ENCODE results near the gene PIAS2. TPM values are rescaled to one million over a fixed set of nuclear protein-coding genes. Genes with fewer than 3 reads are reported as not detected.

Gene PIAS2
- total RNA-seq, 1 donor from 2014 or later: 36.0 TPM

DNA sequence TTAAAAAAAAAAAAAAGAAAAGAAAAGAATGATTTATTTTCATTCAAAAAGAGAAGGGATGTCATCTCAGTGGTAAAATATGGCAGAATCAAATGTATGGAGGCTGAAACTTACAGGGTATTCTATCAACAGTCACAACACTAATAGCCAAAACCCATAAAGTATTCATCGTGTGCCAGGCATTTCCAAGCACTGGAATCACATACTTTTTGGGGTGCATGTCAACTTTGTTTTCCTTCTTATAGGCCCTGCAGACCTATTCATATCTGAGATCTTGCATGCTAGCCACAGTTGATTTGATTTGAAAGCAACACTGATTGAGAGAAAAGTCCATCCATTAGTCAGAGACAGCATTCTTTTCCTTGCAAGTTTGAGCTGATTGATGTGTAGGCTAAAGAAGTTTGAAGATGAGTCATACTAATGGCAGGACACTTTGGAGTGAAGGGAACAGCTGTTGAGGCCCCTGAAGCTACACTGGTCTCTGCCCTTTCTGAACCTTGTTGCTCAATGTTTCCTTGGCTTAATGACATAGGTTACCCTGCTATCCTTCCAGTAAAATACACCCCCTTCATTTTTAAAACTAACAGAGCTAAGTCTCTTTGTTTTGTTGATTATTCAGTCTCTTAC is 22.1 kb upstream of the PIAS2 start:
- Mint-ChIP-seq H3K4me1 (no peaks in the 10 kb centered on the region), H3K9me3 (no peaks in the 10 kb centered on the region), H3K36me3 (ENCODE audit: low read depth) (no peaks in the 10 kb centered on the region), H3K4me3 (no peak overlapping the region), H3K27me3 (peaks cover 6% of the 10 kb centered on the region), H3K27ac (no peak overlapping the region)
- no peak for TF ChIP-seq CTCF (IDR thresholded peaks at IDR 0.05)
- intact Hi-C loops (cut with micrococcal nuclease): no loop called here
- ChIA-PET CTCF (no interaction called here), POLR2A (no interaction called here)
- DNase-seq: no peak
- no peak for ATAC-seq (ENCODE audit: low read depth)

DNA sequence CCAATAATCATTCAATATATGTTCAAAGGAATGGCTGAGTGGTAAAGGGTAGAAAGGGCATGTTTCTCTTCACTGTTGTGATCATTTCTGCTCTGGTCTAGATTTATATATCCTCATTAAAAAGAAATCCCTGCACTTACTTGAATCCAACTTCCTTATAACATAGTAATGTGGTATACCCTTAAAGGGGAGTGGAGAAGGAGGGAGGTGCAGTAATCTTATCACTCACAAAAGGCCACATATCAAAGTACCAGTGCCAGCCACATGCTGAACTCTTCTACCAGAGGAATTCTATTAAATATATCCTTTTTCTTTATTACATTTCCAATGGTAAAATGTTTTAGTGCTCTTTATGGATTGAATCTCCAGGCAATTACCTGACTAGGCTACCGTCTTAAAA is 3.3 kb upstream of the PIAS2 start:
- Mint-ChIP-seq H3K4me3 (no peak overlapping the region), H3K36me3 (ENCODE audit: low read depth) (no peaks in the 10 kb centered on the region), H3K27me3 (no peaks in the 10 kb centered on the region), H3K27ac (no peak overlapping the region), H3K4me1 (peaks cover 20% of the 10 kb centered on the region), H3K9me3 (peaks cover 3% of the 10 kb centered on the region)
- TF ChIP-seq CTCF (IDR thresholded peaks at IDR 0.05): no peak
- intact Hi-C loops (cut with micrococcal nuclease): no loop called here
- no peak for ATAC-seq (ENCODE audit: low read depth)
- CTCF ChIA-PET: no interaction called here
- no peak for DNase-seq
- POLR2A ChIA-PET: no interaction called here

GRCh38 chr18:46920067-46920466 is 2.8 kb upstream of the PIAS2 start:
- H3K27ac Mint-ChIP-seq: no peak overlapping the region

DNA sequence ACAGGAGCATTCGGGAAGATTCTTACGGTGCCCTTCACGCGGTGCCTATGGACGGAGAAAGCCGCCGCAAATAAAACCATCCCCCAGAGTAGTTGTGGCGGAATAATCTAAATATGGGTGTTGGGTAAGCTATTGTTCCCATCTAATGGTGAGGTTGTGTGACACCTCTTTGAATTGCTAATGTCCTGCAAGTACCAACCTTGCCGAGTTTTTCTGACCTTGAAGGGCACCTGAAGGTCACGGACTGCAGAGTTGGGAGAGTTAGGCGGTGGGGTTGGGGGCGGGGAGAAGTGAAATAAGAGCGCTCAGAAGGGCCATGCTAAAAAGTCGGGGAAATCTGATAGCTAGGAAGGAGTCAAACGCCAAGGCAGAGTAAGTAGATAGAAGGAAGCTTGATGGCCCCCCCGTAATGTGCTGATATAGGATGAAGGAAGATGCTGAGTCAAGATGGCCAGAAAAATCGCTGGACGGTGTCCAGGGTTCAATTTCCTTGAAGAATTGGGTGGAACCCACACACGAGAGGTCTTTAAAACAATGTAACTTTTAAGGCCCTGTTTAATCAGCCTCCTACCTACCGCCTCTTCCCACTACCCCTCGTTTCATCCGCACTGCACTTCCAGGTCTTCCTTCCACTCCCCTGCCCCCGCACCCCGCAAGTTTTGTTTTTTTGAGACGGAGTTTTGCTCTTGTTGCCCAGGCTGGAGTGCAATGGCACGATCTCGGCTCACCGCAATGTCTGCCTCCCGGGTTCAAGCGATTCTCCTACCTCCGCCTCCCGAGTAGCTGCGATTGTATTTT is 695 bp upstream of the PIAS2 start:
- Mint-ChIP-seq H3K4me1 (peaks cover 30% of the 10 kb centered on the region), H3K4me3 (peak overlapping the region; percentile 84), H3K9me3 (no peaks in the 10 kb centered on the region), H3K27me3 (no peaks in the 10 kb centered on the region), H3K27ac (peak overlapping the region; percentile 78), H3K36me3 (ENCODE audit: low read depth) (no peaks in the 10 kb centered on the region)
- POLR2A ChIA-PET: interaction anchor here (0.5 to 1.4 kb wide), 8 partner anchors 9 to 745 kb away, joined by 3 to 5 read pairs (median 4); partner anchors contain the start of gene HDHD2
- peak; percentile 1 for ATAC-seq (ENCODE audit: low read depth)
- no peak for DNase-seq
- CTCF ChIA-PET: no interaction called here
- intact Hi-C loops (cut with micrococcal nuclease): loop anchor here (1.0 to 10.0 kb wide), 8 partner anchors 28 to 1013 kb away; partner anchors contain the start of genes EPG5 and HAUS1
- TF ChIP-seq CTCF (IDR thresholded peaks at IDR 0.05): no peak

More at GRCh38 chr18:46920067-46920466, 2.8 kb upstream of the PIAS2 start:
- Mint-ChIP-seq H3K4me3 (no peak overlapping the region), H3K4me1 (peaks cover 25% of the 10 kb centered on the region), H3K9me3 (peaks cover 3% of the 10 kb centered on the region), H3K27me3 (no peaks in the 10 kb centered on the region), H3K36me3 (ENCODE audit: low read depth) (no peaks in the 10 kb centered on the region)
- POLR2A ChIA-PET: no interaction called here
- no peak for DNase-seq
- ATAC-seq (ENCODE audit: low read depth): no peak
- intact Hi-C loops (cut with micrococcal nuclease): no loop called here
- TF ChIP-seq CTCF (IDR thresholded peaks at IDR 0.05): no peak
- CTCF ChIA-PET: no interaction called here

DNA sequence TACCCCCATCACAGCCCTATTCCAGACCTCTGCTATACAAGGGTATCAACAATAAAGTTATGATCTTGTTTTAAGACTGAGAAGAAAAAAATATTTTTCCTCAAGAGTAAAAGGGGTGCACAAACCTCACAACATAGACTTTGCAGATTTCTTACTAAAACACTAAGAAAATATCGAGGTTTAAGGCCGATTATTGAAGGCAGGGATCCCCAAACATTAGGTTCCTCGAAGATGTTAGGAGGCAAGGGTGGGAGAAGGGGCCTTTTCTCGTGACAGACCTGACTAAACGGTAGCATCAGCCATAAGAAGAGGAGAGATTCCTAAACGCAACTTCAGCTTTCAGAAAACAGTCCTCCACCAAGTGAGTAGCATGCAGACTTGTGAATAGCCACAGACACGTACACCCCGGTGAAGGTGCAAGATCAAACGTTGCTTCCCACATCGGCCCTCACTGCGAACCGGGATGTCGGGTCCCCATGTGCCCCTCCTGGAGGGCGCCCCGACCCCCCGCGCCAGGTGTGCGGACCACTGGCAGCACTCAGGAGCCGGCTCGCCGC is 678 bp downstream of the PIAS2 start:
- DNase-seq: no peak
- Mint-ChIP-seq H3K36me3 (ENCODE audit: low read depth) (no peaks in the 10 kb centered on the region), H3K27ac (peak overlapping the region; percentile 76), H3K4me3 (peak overlapping the region; percentile 87), H3K9me3 (no peaks in the 10 kb centered on the region), H3K4me1 (peaks cover 30% of the 10 kb centered on the region), H3K27me3 (no peaks in the 10 kb centered on the region)
- POLR2A ChIA-PET: interaction anchor here (1.0 to 1.4 kb wide), 4 partner anchors 57 to 743 kb away, joined by 3 to 5 read pairs (median 4); partner anchors contain the start of gene HDHD2
- TF ChIP-seq CTCF (IDR thresholded peaks at IDR 0.05): no peak
- CTCF ChIA-PET: no interaction called here
- ATAC-seq (ENCODE audit: low read depth): peak; percentile 14
- intact Hi-C loops (cut with micrococcal nuclease): loop anchor here (1.0 to 10.0 kb wide), 8 partner anchors 30 to 1015 kb away; partner anchors contain the start of genes EPG5 and HAUS1
